A549 (cell line): Measurements from ENCODE around the gene TMEM151A. TPM values are rescaled to one million over a fixed set of nuclear protein-coding genes. Genes with fewer than 3 reads are reported as not detected.
A peak's percentile ranks its signal among the peaks of the same experiment; 100 is the strongest.

Source experiments
- ATAC-seq, 2 experiments: fragments of 200-7000 bp in 1 of 2; fragments of >200 bp in 1 of 2; cut with Nextera tagmentation in 1 of 2; cut with Tn5 transposase in 1 of 2; 3 replicates each; pipeline versions ENCODE4 v1.8.0 to v1.9.1; 2018 to 2020; ENCODE audit warnings: mild to moderate bottlenecking in 1 of 2, moderate library complexity in 1 of 2
- CTCF ChIA-PET: fragments of 300-600 bp; sonication (Branson Sonifier 250); formaldehyde crosslinking; extraction: SDS; loops from one replicate; lab custom pipeline; 2021; ENCODE audit warnings: antibody characterized with exemption, inconsistent platforms; lab: Yijun Ruan, JAX
- POLR2A ChIA-PET: fragments of 350-600 bp; formaldehyde crosslinking; extraction: SDS; loops from one replicate; lab custom pipeline; 2021; ENCODE audit warnings: antibody characterized with exemption, inconsistent platforms; lab: Yijun Ruan, JAX
- DNase-seq, 2 experiments: peaks; one replicate each; pipeline versions ENCODE4 v3.0.0 to v3.0.0-alpha.2; 2011 to 2016; ENCODE audit warnings: low read depth in 1 of 2, low spot score in 1 of 2
- FAIRE-seq: peaks from 2 replicates; lab custom pipeline; 2011; peaks lifted over from hg19 to GRCh38; lab: Jason Lieb, UNC
- H3K27ac ChIP-seq, 2 experiments: fragments of >200 bp; sonication (Bioruptor Twin); formaldehyde crosslinking; 3 replicates each; pipeline ENCODE4 v1.5.1; 2016 to 2017
- H3K4me1 ChIP-seq: fragments of >200 bp; sonication (Bioruptor Twin); formaldehyde crosslinking; 3 replicates; pipeline ENCODE4 v1.6.1; 2016
- H3K4me2 ChIP-seq: fragments of >200 bp; sonication (Bioruptor Twin); formaldehyde crosslinking; 3 replicates; pipeline ENCODE4 v1.6.1; 2016
- H3K4me3 ChIP-seq: fragments of >200 bp; sonication (Bioruptor Twin); formaldehyde crosslinking; 3 replicates; pipeline ENCODE4 v1.5.1; 2016
- H3K9me3 ChIP-seq: fragments of >200 bp; sonication (Bioruptor Twin); formaldehyde crosslinking; 3 replicates; pipeline ENCODE4 v1.6.1; 2016
- ATOH8 ChIP-seq: fragments of 250-450 bp; sonication (Bioruptor Pico); IDR thresholded peaks from 2 replicates; pipeline ENCODE4 v1.5.0; 2020; ENCODE audit warnings: low read depth, mild to moderate bottlenecking, moderate library complexity
- BHLHE40 ChIP-seq: IDR thresholded peaks from 2 replicates; pipeline ENCODE4 v1.6.1; 2012; ENCODE audit warnings: low read depth, low read length, inconsistent platforms
- CBX8 ChIP-seq: fragments of 200-600 bp; sonication (generic); IDR thresholded peaks from 2 replicates; pipeline ENCODE4 v1.6.1; 2016
- CTCF ChIP-seq: fragments of >200 bp; sonication (Bioruptor Twin); formaldehyde crosslinking; IDR thresholded peaks from 3 replicates; pipeline ENCODE4 v1.5.1; 2016
- EHMT2 ChIP-seq: fragments of 200-600 bp; sonication (generic); IDR thresholded peaks from 2 replicates; pipeline ENCODE4 v1.6.1; 2016; ENCODE audit warnings: antibody characterized with exemption, low read depth, mild to moderate bottlenecking, moderate library complexity
- ELK1 ChIP-seq: fragments of 150-350 bp; IDR thresholded peaks from 2 replicates; pipeline ENCODE4 v1.6.1; 2014; ENCODE audit warnings: low read depth, mild to moderate bottlenecking, low read length
- ESRRA ChIP-seq: fragments of 150-350 bp; IDR thresholded peaks from 2 replicates; pipeline ENCODE4 v1.6.1; 2014; ENCODE audit warnings: mild to moderate bottlenecking, low read length, borderline replicate concordance
- GATA3 ChIP-seq: IDR thresholded peaks from 2 replicates; pipeline ENCODE4 v1.6.1; 2012; ENCODE audit warnings: borderline replicate concordance
- HDAC2 ChIP-seq: fragments of 200-600 bp; sonication (generic); IDR thresholded peaks from 2 replicates; pipeline ENCODE4 v1.6.1; 2016
- HES2 ChIP-seq: fragments of >200 bp; sonication (Bioruptor Twin); formaldehyde crosslinking; IDR thresholded peaks from 2 replicates; pipeline ENCODE4 v1.6.1; 2016
- HEYL ChIP-seq: fragments of 250-450 bp; sonication (Bioruptor Pico); IDR thresholded peaks from 2 replicates; pipeline ENCODE4 v1.8.0; 2021; ENCODE audit warnings: mild to moderate bottlenecking, moderate library complexity
- HOXA7 ChIP-seq: fragments of 250-450 bp; sonication (Bioruptor Pico); IDR thresholded peaks from 2 replicates; pipeline ENCODE4 v1.5.0; 2020; ENCODE audit warnings: mild to moderate bottlenecking, moderate library complexity
- HOXB13 ChIP-seq: fragments of 250-450 bp; sonication (Bioruptor Pico); IDR thresholded peaks from 2 replicates; pipeline ENCODE4 v1.5.0; 2020; ENCODE audit warnings: low read depth, mild to moderate bottlenecking, moderate library complexity
- HOXB5 ChIP-seq: fragments of 250-450 bp; sonication (Bioruptor Pico); IDR thresholded peaks from 2 replicates; pipeline ENCODE4 v1.5.0; 2020; ENCODE audit warnings: mild to moderate bottlenecking, moderate library complexity
- KDM1A ChIP-seq: fragments of 200-600 bp; sonication (generic); IDR thresholded peaks from 2 replicates; pipeline ENCODE4 v1.6.1; 2016; ENCODE audit warnings: low read depth, mild to moderate bottlenecking
- MAZ ChIP-seq: fragments of 150-350 bp; IDR thresholded peaks from 2 replicates; pipeline ENCODE4 v1.6.1; 2014; ENCODE audit warnings: antibody characterized with exemption, low read depth, low read length, borderline replicate concordance
- NPAS2 ChIP-seq: fragments of 250-450 bp; sonication (Bioruptor Pico); IDR thresholded peaks from 2 replicates; pipeline ENCODE4 v1.8.0; 2022; ENCODE audit warnings: mild to moderate bottlenecking, moderate library complexity, borderline replicate concordance
- NR3C1 ChIP-seq: fragments of >200 bp; sonication (Bioruptor Twin); formaldehyde crosslinking; IDR thresholded peaks from 3 replicates; pipeline ENCODE4 v1.6.1; 2017
- PHF8 ChIP-seq: fragments of 200-600 bp; sonication (generic); IDR thresholded peaks from 2 replicates; pipeline ENCODE4 v1.6.1; 2016; ENCODE audit warnings: low read depth, mild to moderate bottlenecking, antibody characterized with exemption, moderate library complexity, borderline replicate concordance
- RAD21 ChIP-seq, 2 experiments: fragments of >200 bp in 1 of 2; sonication (Bioruptor Twin) in 1 of 2; formaldehyde crosslinking in 1 of 2; IDR thresholded peaks in 1 of 2; conservative IDR thresholded peaks in 1 of 2; 2 replicates in 1 of 2; 3 replicates in 1 of 2; pipeline ENCODE4 v1.6.1; 2012 to 2018; ENCODE audit warnings: inconsistent platforms in 1 of 2
- RNF2 ChIP-seq: fragments of 200-600 bp; sonication (generic); IDR thresholded peaks from 2 replicates; pipeline ENCODE4 v1.6.1; 2016; ENCODE audit warnings: low read depth, mild to moderate bottlenecking, antibody characterized with exemption, moderate library complexity, borderline replicate concordance
- SREBF2 ChIP-seq: fragments of 450-650 bp; IDR thresholded peaks from 2 replicates; pipeline ENCODE4 v1.6.1; 2014; ENCODE audit warnings: mild to moderate bottlenecking, moderate library complexity
- TP53 ChIP-seq: fragments of 250-450 bp; sonication (Bioruptor Pico); IDR thresholded peaks from 2 replicates; pipeline ENCODE4 v1.5.0; 2021; ENCODE audit warnings: mild to moderate bottlenecking, moderate library complexity
- ZNF302 ChIP-seq: fragments of 250-450 bp; sonication (Bioruptor Pico); IDR thresholded peaks from 2 replicates; pipeline ENCODE4 v1.9.0; 2021; ENCODE audit warnings: inconsistent platforms, mild to moderate bottlenecking, moderate library complexity
- WGBS: methylation state at CpG from one replicate; pipeline ENCODE4 v1.1.6; 2017; ENCODE audit errors: missing lambda C conversion rate; 5-methylcytosine and 5-hydroxymethylcytosine counted together
- polyA plus RNA-seq, 4 experiments: library from polyadenylated mRNA; depleted of rRNA in 3 of 4; stranded (reverse); fragments of >200 nt; fragmentation: RNase III in 1 of 4; extraction: RNeasy Plus Mini Kit Qiagen cat#74134 plus additional on column Dnase treatment in 1 of 4; gene quantifications; 2 replicates in 3 of 4; 3 replicates in 1 of 4; pipeline ENCODE4 v1.2.3, GENCODE V29; 2011 to 2017

The TMEM151A gene
- polyA plus RNA-seq, 2 of the 4 experiments (the other 2 are of a cell fraction), result 0.44 to 1.8 TPM

- TF ChIP-seq HEYL (CRISPR knock-in tag) (no peak), RNF2 (no peak), HDAC2 (no peak), RAD21 (conservative IDR thresholded peaks at IDR 0.05 in 1 of 2, IDR thresholded peaks at IDR 0.05 in 1 of 2) (no peak), BHLHE40 (no peak), NR3C1 (no peak), ELK1 (no peak)
Measured at GRCh38 chr11:66289548-66290329, 2.0 kb upstream of the TMEM151A start (continued).

- TF ChIP-seq EHMT2, result peak; percentile 55; the same call in 1 of the 2 replicates
- no peak for TF ChIP-seq PHF8
- 0 out of 3 replicates have a peak overlapping the region, but pooled peaks have one; percentile 86 for H3K4me3 ChIP-seq
- peak overlapping the region; percentile 91 for H3K4me2 ChIP-seq
- no peak for DNase-seq
- no peak for ATAC-seq
- peaks cover 20% of the 10 kb centered on the region for H3K4me1 ChIP-seq
- POLR2A ChIA-PET, result no interaction called here
- H3K9me3 ChIP-seq, result no peaks in the 10 kb centered on the region
- CTCF ChIA-PET, result interaction anchor here (0.6 to 8.3 kb wide), 4 partner anchors 9 to 98 kb away, joined by 3 to 63 read pairs (median 14); no protein-coding TSS in a partner anchor
- FAIRE-seq, result no peak
- H3K27ac ChIP-seq, result no peak overlapping the region; a peak in 2 of 6 replicates
- WGBS, result 85% methylated on average over 2 of the region's 2 CpGs
Measured at GRCh38 chr11:66290330-66290621, 1.4 kb upstream of the TMEM151A start.

- Histone ChIP-seq H3K4me2 (peak overlapping the region; percentile 95), H3K27ac (peak overlapping the region in 1 of 2 experiments; percentile 88; a peak in 4 of 6 replicates), H3K4me1 (peaks cover 20% of the 10 kb centered on the region), H3K9me3 (no peaks in the 10 kb centered on the region), H3K4me3 (peak overlapping the region; percentile 65)
- ATAC-seq (no peak), DNase-seq (no peak), FAIRE-seq (no peak)
- no peak for TF ChIP-seq HEYL (CRISPR knock-in tag)
- no peak for TF ChIP-seq RAD21 (conservative IDR thresholded peaks at IDR 0.05 in 1 of 2, IDR thresholded peaks at IDR 0.05 in 1 of 2)
- TF ChIP-seq ESRRA, result no peak
- no peak for TF ChIP-seq HOXA7 (CRISPR knock-in tag)
- no peak for TF ChIP-seq MAZ
- TF ChIP-seq CTCF, result no peak
- TF ChIP-seq SREBF2, result no peak
- TF ChIP-seq KDM1A, result no peak
- no peak for TF ChIP-seq HOXB13 (CRISPR knock-in tag)
- no peak for TF ChIP-seq GATA3
- no peak for TF ChIP-seq TP53 (CRISPR knock-in tag)
- no peak for TF ChIP-seq CBX8
- no peak for TF ChIP-seq NPAS2 (CRISPR knock-in tag)
- TF ChIP-seq HOXB5, result no peak
- no peak for TF ChIP-seq HES2
- TF ChIP-seq ATOH8 (CRISPR knock-in tag), result no peak
- no peak for TF ChIP-seq ZNF302
- ChIA-PET POLR2A (no interaction called here), CTCF (interaction anchor here (0.8 to 8.3 kb wide), 7 partner anchors 10 to 72 kb away, joined by 3 to 63 read pairs (median 4); partner anchors contain the start of gene RIN1)
- 69% methylated on average over 6 of the region's 16 CpGs for WGBS
Measured at GRCh38 chr11:66291303-66291705, 390 bp upstream of the TMEM151A start.
